ENCODE data around the gene TMEM176B.

Gene TMEM176B

GRCh38 chr7:150801946-150802771 lies 2.0 kb upstream of the TMEM176B start:
- Histone ChIP-seq H2AFZ (ENCODE audit: low read length, unreplicated experiment) (no peak overlapping the region), H3K79me2 (ENCODE audit: control insufficient read depth, insufficient read depth, low read length, unreplicated experiment) (no peaks in the 10 kb centered on the region), H3K27ac (ENCODE audit: low read depth, low read length) (no peak overlapping the region), H3K4me1 (ENCODE audit: control insufficient read depth, insufficient read depth, low read length, unreplicated experiment) (no peaks in the 10 kb centered on the region), H3K4me3 (ENCODE audit: low read depth, low read length) (no peak overlapping the region), H3K36me3 (ENCODE audit: insufficient read depth, low read length) (no peaks in the 10 kb centered on the region; the same call in 1 of the 2 replicates), H3K27me3 (ENCODE audit: insufficient read depth, low read length) (peaks cover 47% of the 10 kb centered on the region)

DNA sequence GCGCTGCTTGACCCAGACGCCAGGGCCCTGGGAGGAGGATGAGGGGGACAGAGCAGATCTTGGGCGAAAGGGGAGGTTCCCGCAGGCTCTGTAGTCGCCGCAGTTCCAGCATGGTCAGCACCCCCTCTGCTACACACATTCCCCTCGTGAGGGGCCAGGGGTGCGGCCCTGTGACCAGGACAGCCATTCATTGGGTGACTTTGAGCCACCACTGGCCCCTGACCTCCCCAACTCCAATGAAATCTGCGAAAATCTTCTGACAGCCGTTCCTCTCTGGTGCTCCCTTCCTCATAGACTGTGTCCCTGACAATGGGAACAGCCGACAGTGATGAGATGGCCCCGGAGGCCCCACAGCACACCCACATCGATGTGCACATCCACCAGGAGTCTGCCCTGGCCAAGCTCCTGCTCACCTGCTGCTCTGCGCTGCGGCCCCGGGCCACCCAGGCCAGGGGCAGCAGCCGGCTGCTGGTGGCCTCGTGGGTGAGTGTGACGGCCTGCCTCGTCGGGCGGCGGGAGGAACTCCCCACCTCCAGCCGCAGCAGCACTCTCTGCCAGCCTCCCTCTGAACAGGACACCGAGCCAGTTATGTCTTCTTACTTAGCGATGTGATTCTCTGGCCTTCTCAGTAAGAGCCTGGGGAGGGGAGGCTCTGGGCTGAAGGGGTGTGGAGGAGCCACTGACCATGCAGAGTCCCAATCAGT lies 1.2 kb upstream of the TMEM176B start:
- no peak overlapping the region for H3K4me3 ChIP-seq (ENCODE audit: low read depth, low read length)
- no peak overlapping the region for H2AFZ ChIP-seq (ENCODE audit: low read length, unreplicated experiment)
- no peaks in the 10 kb centered on the region; the same call in 1 of the 2 replicates for H3K36me3 ChIP-seq (ENCODE audit: insufficient read depth, low read length)

DNA sequence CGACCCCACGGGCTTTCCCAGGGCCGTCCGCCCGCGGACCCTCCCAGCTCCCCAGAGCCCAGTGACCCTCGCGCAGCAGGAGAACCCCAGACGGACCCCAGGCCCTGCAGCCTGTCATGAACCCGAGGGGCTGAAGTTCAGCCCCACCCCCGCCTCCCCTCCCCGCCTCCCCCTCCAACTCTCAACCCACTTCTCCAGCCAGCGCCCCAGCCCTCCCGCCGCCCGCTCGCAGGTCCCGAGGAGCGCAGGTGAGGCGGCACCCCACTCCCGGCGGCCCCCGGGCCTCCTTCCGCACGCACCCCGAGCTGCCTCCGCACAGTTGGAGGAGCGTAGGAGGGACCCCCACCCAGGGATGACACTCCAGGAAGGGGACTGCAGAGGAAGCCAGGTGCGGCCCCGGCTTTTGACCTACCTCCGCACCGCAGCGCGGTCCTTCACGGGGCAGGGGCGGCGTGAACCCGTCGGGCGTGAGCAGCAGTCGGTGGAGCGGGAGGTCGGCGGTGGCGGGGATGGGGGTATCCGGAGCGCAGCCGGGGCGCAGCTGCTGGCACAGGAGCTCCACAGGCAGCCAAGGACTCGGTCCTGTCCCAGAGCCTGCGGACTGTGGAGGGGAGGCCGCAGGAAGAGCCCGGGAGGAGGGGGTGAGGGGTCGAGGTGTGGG lies 547 bp upstream of the TMEM176B start, which contains the start of gene TMEM176A:
Gene TMEM176A, plus strand, starts transcription at position 189 of the 661 bp plus-strand sequence. CDS start 782 bp downstream, outside the sequence.
- no peak within 1 kb of the TSS for H3K4me3 ChIP-seq (ENCODE audit: low read depth, low read length)
- peaks cover 47% of the 10 kb centered on the region for H3K27me3 ChIP-seq (ENCODE audit: insufficient read depth, low read length)
- H3K79me2 ChIP-seq (ENCODE audit: control insufficient read depth, insufficient read depth, low read length, unreplicated experiment): no peaks in the 10 kb centered on the region
- H3K27ac ChIP-seq (ENCODE audit: low read depth, low read length): no peak within 1 kb of the TSS
- H3K36me3 ChIP-seq (ENCODE audit: insufficient read depth, low read length): no peaks in the 10 kb centered on the region; the same call in 1 of the 2 replicates
- H2AFZ ChIP-seq (ENCODE audit: low read length, unreplicated experiment): no peak within 1 kb of the TSS
- no peaks in the 10 kb centered on the region for H3K4me1 ChIP-seq (ENCODE audit: control insufficient read depth, insufficient read depth, low read length, unreplicated experiment)

More for the DNA sequence above, 1.2 kb upstream of the TMEM176B start:
- peaks cover 47% of the 10 kb centered on the region for H3K27me3 ChIP-seq (ENCODE audit: insufficient read depth, low read length)
- H3K4me1 ChIP-seq (ENCODE audit: control insufficient read depth, insufficient read depth, low read length, unreplicated experiment): no peaks in the 10 kb centered on the region
- H3K79me2 ChIP-seq (ENCODE audit: control insufficient read depth, insufficient read depth, low read length, unreplicated experiment): no peaks in the 10 kb centered on the region
- no peak overlapping the region for H3K27ac ChIP-seq (ENCODE audit: low read depth, low read length)

- no peaks in the 10 kb centered on the region for H3K4me1 ChIP-seq (ENCODE audit: control insufficient read depth, insufficient read depth, low read length, unreplicated experiment)
- H3K27ac ChIP-seq (ENCODE audit: low read depth, low read length): no peak overlapping the region
- H3K4me3 ChIP-seq (ENCODE audit: low read depth, low read length): no peak overlapping the region
- no peak overlapping the region for H2AFZ ChIP-seq (ENCODE audit: low read length, unreplicated experiment)
- no peaks in the 10 kb centered on the region; the same call in 1 of the 2 replicates for H3K36me3 ChIP-seq (ENCODE audit: insufficient read depth, low read length)
- no peaks in the 10 kb centered on the region for H3K79me2 ChIP-seq (ENCODE audit: control insufficient read depth, insufficient read depth, low read length, unreplicated experiment)
- peaks cover 47% of the 10 kb centered on the region for H3K27me3 ChIP-seq (ENCODE audit: insufficient read depth, low read length)
Observed at GRCh38 chr7:150799156-150799555, 1.0 kb downstream of the TMEM176B start.

GRCh38 chr7:150797661-150798060 lies 2.5 kb downstream of the TMEM176B start:
- H3K27ac ChIP-seq (ENCODE audit: low read depth, low read length): no peak overlapping the region
- no peaks in the 10 kb centered on the region; the same call in 1 of the 2 replicates for H3K36me3 ChIP-seq (ENCODE audit: insufficient read depth, low read length)
- no peak overlapping the region for H2AFZ ChIP-seq (ENCODE audit: low read length, unreplicated experiment)
- no peaks in the 10 kb centered on the region for H3K79me2 ChIP-seq (ENCODE audit: control insufficient read depth, insufficient read depth, low read length, unreplicated experiment)
- H3K4me1 ChIP-seq (ENCODE audit: control insufficient read depth, insufficient read depth, low read length, unreplicated experiment): no peaks in the 10 kb centered on the region
- no peak overlapping the region for H3K4me3 ChIP-seq (ENCODE audit: low read depth, low read length)
- peaks cover 42% of the 10 kb centered on the region for H3K27me3 ChIP-seq (ENCODE audit: insufficient read depth, low read length)

- peaks cover 30% of the 10 kb centered on the region; the same call in 1 of the 2 replicates for H3K27me3 ChIP-seq (ENCODE audit: insufficient read depth, low read length)
- no peak overlapping the region for H2AFZ ChIP-seq (ENCODE audit: low read length, unreplicated experiment)
- no peaks in the 10 kb centered on the region for H3K4me1 ChIP-seq (ENCODE audit: control insufficient read depth, insufficient read depth, low read length, unreplicated experiment)
- H3K36me3 ChIP-seq (ENCODE audit: insufficient read depth, low read length): no peaks in the 10 kb centered on the region
- H3K27ac ChIP-seq (ENCODE audit: low read depth, low read length): no peak overlapping the region
- no peaks in the 10 kb centered on the region for H3K79me2 ChIP-seq (ENCODE audit: control insufficient read depth, insufficient read depth, low read length, unreplicated experiment)
- H3K4me3 ChIP-seq (ENCODE audit: low read depth, low read length): no peak overlapping the region
Observed at GRCh38 chr7:150793569-150794238, 6.5 kb downstream of the TMEM176B start.

- Histone ChIP-seq H2AFZ (ENCODE audit: low read length, unreplicated experiment) (no peak overlapping the region), H3K27ac (ENCODE audit: low read depth, low read length) (no peak overlapping the region), H3K4me1 (ENCODE audit: control insufficient read depth, insufficient read depth, low read length, unreplicated experiment) (no peaks in the 10 kb centered on the region), H3K4me3 (ENCODE audit: low read depth, low read length) (no peak overlapping the region), H3K27me3 (ENCODE audit: insufficient read depth, low read length) (peaks cover 36% of the 10 kb centered on the region; the same call in 1 of the 2 replicates), H3K79me2 (ENCODE audit: control insufficient read depth, insufficient read depth, low read length, unreplicated experiment) (no peaks in the 10 kb centered on the region), H3K36me3 (ENCODE audit: insufficient read depth, low read length) (no peaks in the 10 kb centered on the region)
Observed at GRCh38 chr7:150791746-150792452, 8.3 kb downstream of the TMEM176B start.

GRCh38 chr7:150791304-150791703 lies 8.9 kb downstream of the TMEM176B start:
- no peaks in the 10 kb centered on the region for H3K36me3 ChIP-seq (ENCODE audit: insufficient read depth, low read length)
- no peaks in the 10 kb centered on the region for H3K4me1 ChIP-seq (ENCODE audit: control insufficient read depth, insufficient read depth, low read length, unreplicated experiment)
- H3K79me2 ChIP-seq (ENCODE audit: control insufficient read depth, insufficient read depth, low read length, unreplicated experiment): no peaks in the 10 kb centered on the region
- H3K27me3 ChIP-seq (ENCODE audit: insufficient read depth, low read length): peaks cover 36% of the 10 kb centered on the region; the same call in 1 of the 2 replicates
- no peak overlapping the region for H3K4me3 ChIP-seq (ENCODE audit: low read depth, low read length)
- H2AFZ ChIP-seq (ENCODE audit: low read length, unreplicated experiment): no peak overlapping the region
- no peak overlapping the region for H3K27ac ChIP-seq (ENCODE audit: low read depth, low read length)

GRCh38 chr7:150790416-150791075 lies 9.6 kb downstream of the TMEM176B start:
- Histone ChIP-seq H3K4me1 (ENCODE audit: control insufficient read depth, insufficient read depth, low read length, unreplicated experiment) (no peaks in the 10 kb centered on the region), H3K27ac (ENCODE audit: low read depth, low read length) (no peak overlapping the region), H3K4me3 (ENCODE audit: low read depth, low read length) (no peak overlapping the region), H2AFZ (ENCODE audit: low read length, unreplicated experiment) (no peak overlapping the region), H3K36me3 (ENCODE audit: insufficient read depth, low read length) (no peaks in the 10 kb centered on the region), H3K27me3 (ENCODE audit: insufficient read depth, low read length) (peaks cover 37% of the 10 kb centered on the region; the same call in 1 of the 2 replicates), H3K79me2 (ENCODE audit: control insufficient read depth, insufficient read depth, low read length, unreplicated experiment) (no peaks in the 10 kb centered on the region)

Measured in ACC112 (cell line).